ENCODE data around the gene ZNF420.

Gene ZNF420

DNA sequence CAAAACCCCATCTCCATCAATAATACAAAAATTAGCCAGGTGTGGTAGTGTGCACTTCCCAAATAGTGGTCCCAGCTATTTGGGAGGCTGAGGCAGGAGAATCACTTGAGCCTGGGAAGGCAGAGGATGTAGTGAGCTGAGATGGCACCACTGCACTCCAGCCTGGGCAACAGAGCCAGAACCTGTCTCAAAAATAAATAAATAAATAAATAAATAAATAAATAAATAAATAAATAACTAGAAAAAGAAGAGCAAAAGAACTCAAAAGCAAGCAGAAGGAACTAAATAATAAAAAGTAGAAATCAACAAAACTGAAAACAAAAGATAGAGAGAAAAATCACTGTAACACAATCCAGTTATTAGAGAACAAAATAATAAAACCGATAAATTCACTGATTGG is 81.9 kb downstream of the ZNF420 start:
- DNase-seq, result no peak

DNA sequence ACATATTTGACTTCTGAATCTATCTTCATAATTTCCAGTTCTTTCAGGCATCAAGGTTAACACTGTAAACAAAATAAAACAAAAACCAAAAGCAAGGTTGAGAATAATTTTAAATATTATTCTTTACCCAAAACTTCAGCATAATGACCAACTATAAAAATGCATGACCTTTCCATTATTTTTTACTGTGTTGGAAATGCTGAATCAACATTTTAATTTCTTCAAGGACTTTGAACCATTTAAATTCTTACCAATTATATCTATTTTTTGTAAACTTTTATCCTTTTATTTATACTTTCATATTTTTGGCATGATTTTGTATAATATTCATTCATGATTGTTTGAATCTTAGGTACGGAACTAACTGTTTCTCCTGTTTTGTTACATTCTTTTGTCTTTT is 87.4 kb downstream of the ZNF420 start:
- no peak for DNase-seq

DNA sequence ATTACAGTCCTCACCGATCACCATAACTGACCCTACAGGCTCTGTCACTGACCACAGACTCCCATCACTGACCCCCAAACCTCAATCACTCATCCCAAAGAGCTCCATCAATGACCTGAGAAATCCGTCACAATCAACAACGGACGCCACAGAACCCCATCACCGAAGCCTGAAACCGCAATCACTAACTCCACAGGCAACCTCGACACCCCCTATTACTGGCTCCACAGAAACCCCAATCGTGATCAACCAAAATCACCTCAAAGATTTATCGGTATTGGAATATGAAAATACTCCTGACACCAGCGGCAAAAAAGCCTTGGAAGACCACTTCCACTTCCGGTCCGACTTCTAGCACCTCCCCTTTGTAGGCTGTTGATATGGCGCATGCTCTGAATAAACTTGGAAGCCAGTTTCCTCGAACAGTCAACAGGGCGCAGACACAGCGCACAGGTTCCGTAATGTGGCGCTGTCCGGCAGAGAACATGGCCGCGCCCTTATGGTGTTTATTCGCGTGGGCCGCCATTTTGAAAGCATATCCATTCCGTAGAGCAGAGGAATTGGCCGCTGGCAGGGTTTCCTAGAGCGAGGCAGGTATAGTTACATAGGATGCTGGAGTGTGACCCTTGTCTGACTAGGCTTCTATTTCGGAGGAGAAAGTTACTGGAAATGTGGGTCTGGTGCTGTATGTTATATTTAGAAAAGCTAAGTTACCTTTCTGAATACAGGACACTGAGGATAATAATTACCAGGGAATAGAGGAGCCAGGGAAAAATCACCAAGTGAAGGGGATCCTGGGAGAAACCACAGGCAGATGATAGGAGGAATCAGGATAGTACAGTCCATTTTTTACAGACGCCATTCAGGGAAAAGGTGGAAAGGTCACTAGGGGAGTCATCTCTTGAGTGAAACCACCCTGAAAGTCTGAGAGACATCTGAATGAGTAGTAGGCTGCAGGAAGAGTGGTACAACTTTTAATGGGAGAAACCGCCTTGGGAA is 94.4 kb downstream of the ZNF420 start, which contains the start of gene ZNF585A:
Gene ZNF585A, minus strand, starts transcription at position 328 of the 999 bp plus-strand sequence. CDS start 2,785 bp downstream, outside the sequence.
- peak; percentile 97 for DNase-seq
